HCT116 (cell line): ENCODE results near the gene SPDYE3.
"Not testable (repeated sequence)": the region's sequence is repeated elsewhere in the genome, so short reads cannot be mapped to it uniquely, and the experiment has no call there.

Source experiments
- ELF1 ChIP-seq: IDR thresholded peaks from 2 replicates; pipeline ENCODE4 v1.6.1; 2012; ENCODE audit warnings: low read depth, borderline replicate concordance
- FOSL1 ChIP-seq: IDR thresholded peaks from 2 replicates; pipeline ENCODE4 v1.6.1; 2012; ENCODE audit warnings: low read depth

GRCh38 chr7:100262896-100263295 is 44.6 kb upstream of the SPDYE3 start:
- TF ChIP-seq FOSL1, ELF1: not testable (repeated sequence)
